Measurements from ENCODE around the gene S100A13. TPM values are rescaled to one million over a fixed set of nuclear protein-coding genes. Genes with fewer than 3 reads are reported as not detected.

The S100A13 gene
- total RNA-seq, 6 experiments from 2014 or later, result 162 to 225 (median 208) TPM

DNA sequence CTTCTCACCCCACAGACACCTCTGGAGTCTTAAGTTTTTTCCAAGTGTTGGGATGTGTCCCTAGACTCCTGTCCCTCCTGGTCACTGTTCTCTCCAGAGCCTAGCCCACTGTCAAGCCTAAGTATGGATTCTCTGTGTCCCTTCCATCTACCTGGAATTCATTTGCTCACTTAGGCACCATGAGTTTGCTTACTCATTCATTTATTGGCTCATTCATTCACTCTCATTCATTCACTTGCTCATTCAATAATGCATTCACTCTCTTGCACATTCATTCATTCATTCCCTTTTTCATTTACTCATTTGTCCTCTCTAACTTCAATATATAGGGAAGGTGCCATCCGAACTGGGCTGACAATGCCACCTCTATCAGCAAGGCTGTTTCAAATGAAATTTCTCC lies 15.9 kb downstream of the S100A13 start:
- Mint-ChIP-seq H3K27ac (peak overlapping the region; percentile 96), H3K27me3 (ENCODE audit: insufficient read depth) (peaks cover 3% of the 10 kb centered on the region), H3K9me3 (no peaks in the 10 kb centered on the region), H3K36me3 (ENCODE audit: low read depth) (peaks cover 23% of the 10 kb centered on the region), H3K4me3 (peak overlapping the region; percentile 96), H3K4me1 (ENCODE audit: low read depth) (peaks cover 63% of the 10 kb centered on the region)
- no peak for TF ChIP-seq CTCF (IDR thresholded peaks at IDR 0.05)
- no peak for DNase-seq

- Mint-ChIP-seq H3K36me3 (ENCODE audit: low read depth) (peaks cover 23% of the 10 kb centered on the region), H3K9me3 (no peaks in the 10 kb centered on the region), H3K27ac (peak overlapping the region; percentile 96), H3K27me3 (ENCODE audit: insufficient read depth) (peaks cover 3% of the 10 kb centered on the region), H3K4me3 (peak overlapping the region; percentile 96), H3K4me1 (ENCODE audit: low read depth) (peaks cover 59% of the 10 kb centered on the region)
- no peak for TF ChIP-seq CTCF (IDR thresholded peaks at IDR 0.05)
- DNase-seq, result no peak
These were observed 16.4 kb downstream of the S100A13 start for GRCh38 chr1:153610811-153611301.

DNA sequence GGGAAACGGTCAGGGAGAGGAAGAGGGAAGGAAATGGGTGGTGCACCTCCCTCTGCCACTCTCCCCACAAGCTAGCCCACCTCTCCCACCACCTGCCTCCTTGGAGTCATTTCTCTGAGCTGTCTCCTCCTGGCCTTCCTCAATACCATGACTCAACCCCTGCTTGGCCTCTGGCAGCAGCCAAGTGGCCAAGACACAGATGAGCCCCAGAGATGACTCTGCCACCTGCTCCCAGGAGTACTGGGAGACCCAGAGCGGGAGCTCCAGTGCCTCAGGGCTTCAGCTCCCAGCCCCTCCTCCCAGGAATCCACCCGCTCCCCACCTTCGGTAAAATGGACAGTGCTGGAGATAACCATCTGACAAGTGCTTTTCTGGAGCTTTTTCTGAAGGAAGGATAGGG lies 17.0 kb downstream of the S100A13 start:
- Mint-ChIP-seq H3K36me3 (ENCODE audit: low read depth) (peaks cover 24% of the 10 kb centered on the region), H3K27me3 (ENCODE audit: insufficient read depth) (peaks cover 3% of the 10 kb centered on the region), H3K9me3 (no peaks in the 10 kb centered on the region), H3K4me3 (peak overlapping the region; percentile 96), H3K4me1 (ENCODE audit: low read depth) (peaks cover 59% of the 10 kb centered on the region), H3K27ac (peak overlapping the region; percentile 96)
- DNase-seq, result peak; percentile 51
- TF ChIP-seq CTCF (IDR thresholded peaks at IDR 0.05), result no peak

GRCh38 chr1:153609585-153609907 lies 17.8 kb downstream of the S100A13 start:
- Mint-ChIP-seq H3K4me3 (peak overlapping the region; percentile 96), H3K9me3 (no peaks in the 10 kb centered on the region), H3K27ac (peak overlapping the region; percentile 96), H3K27me3 (ENCODE audit: insufficient read depth) (peaks cover 3% of the 10 kb centered on the region), H3K36me3 (ENCODE audit: low read depth) (peaks cover 28% of the 10 kb centered on the region), H3K4me1 (ENCODE audit: low read depth) (peaks cover 57% of the 10 kb centered on the region)
- DNase-seq, result no peak
- no peak for TF ChIP-seq CTCF (IDR thresholded peaks at IDR 0.05)

DNA sequence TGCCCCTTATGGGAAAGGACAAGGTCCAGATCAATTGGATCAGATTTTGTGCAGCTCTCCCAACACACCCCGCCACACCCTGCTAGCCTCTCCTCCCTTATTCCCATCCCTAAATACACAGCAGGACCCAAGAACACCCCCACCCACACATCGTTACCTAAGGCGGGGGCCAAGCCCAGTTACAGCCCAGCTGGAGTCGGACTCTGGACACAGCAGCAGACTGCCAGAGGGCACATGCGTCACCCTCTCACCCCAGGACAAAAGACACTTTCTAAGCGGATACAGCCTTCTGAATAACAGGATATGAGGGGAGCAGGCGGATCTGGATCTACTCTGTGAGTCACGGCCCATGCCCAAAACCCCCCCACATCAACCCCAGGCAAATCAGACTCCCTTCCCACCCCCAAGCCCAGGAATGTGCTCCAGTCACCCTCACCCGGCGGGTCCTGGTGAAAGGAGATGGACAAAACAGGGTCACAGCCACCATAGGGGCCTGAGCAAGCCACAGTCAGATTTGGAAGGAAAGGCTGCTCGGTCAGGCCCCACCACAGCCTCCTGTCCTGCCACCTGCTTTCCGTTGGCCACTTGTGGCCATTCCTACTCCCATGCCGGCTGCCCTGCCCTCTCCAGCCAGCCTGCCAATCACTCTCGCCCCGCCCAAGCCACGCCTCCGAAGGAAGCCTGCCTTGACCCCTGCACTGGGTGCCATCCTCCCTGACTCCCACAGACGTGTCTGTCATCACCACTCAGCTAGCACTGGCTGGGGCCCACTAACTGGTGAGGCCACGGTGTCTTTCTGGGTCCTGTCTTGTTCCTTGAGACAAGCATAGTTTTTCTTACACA lies 18.3 kb downstream of the S100A13 start:
- peak; percentile 97 for DNase-seq
- peak overlapping the region; percentile 96 for H3K27ac Mint-ChIP-seq
- H3K36me3 Mint-ChIP-seq (ENCODE audit: low read depth), result peaks cover 28% of the 10 kb centered on the region
- peak overlapping the region; percentile 96 for H3K4me3 Mint-ChIP-seq
- H3K9me3 Mint-ChIP-seq, result no peaks in the 10 kb centered on the region
- H3K4me1 Mint-ChIP-seq (ENCODE audit: low read depth), result peaks cover 51% of the 10 kb centered on the region
- peaks cover 3% of the 10 kb centered on the region for H3K27me3 Mint-ChIP-seq (ENCODE audit: insufficient read depth)
- no peak for TF ChIP-seq CTCF (IDR thresholded peaks at IDR 0.05)
